ENCODE data around the gene CORO1C.
A peak's percentile ranks its signal among the peaks of the same experiment; 100 is the strongest.

The CORO1C gene

DNA sequence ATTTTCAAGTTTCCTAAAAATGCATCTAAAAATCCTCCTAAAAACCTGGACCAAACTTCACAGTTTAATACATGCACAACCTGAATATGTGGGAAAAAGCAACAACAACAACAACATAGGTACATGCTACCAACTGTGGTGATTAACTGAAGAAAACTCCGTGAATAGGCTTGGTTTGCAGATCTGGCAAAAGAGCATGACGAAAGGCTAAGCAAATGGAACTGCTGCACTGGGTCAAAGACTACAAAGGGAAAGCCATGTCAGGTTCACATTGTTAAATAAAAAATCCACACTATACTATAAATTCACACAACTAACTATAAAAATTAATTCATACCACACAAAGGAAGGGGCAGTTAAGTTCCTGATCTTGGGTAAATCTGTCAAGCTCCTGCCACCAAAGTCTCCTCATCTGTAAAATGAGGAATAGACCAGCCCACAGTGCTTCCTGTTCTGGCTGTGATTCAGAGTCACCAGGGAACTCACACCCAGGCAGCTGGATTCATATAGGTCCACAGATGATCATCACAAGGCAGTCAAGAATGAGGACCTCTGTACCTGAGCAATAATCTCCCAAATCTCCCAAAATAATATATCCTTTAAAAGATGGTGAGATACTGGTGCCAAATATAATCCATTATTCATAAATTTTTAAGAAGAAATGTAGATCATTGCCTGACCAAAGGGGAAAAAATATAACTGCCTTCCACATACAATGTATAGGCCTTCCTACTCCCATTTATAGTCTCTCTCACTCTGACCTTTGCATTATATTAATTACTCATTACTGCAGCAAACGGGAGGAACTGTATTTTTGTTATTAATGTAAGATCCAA, 7.0 kb downstream of the CORO1C start:
- Mint-ChIP-seq H3K27ac (peak overlapping the region; percentile 86), H3K27me3 (no peaks in the 10 kb centered on the region), H3K9me3 (no peaks in the 10 kb centered on the region), H3K4me1 (peaks cover 40 to 74% of the 10 kb centered on the region in 2 donors), H3K36me3 (peaks cover 3 to 9% of the 10 kb centered on the region in 2 donors), H3K4me3 (no peak overlapping the region)
- ATAC-seq (replicated peaks) (peak; percentile 76 to 92), DNase-seq (no peak)

DNA sequence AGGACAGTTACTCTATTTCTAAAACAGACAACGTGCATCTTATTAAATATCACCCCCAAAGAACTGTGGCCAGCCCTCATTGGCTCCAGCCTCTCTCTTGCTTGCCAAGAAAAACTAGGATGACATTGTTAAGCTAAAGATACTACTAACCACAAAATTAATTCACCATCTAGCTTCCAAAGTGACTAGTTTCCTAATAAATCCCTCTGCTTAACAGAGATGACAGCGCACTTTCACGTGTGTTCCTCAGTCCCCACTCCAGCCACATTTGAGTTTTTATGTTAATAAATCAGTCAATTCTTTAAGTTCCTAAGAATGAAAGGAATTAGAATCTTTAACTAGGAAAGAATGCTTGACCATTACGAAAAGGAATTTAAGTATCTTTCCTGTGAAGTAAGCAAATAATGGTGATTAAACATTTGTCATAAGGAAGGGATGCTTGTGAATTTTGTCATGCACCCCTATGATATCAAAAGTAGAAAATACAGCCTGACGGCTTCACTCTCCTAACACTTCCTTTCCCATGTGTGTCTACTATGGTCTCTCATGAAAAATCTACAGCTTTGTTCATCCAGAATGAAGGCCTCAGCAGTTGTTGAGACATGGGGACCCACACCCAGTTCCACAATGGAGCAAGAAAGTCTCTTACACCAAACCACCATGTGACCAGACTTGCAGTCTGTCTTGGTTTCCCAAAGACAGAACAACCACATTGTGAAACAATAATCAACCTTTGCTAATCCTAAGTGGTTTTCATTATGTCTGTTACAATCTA, 8.1 kb downstream of the CORO1C start:
- H3K4me1 Mint-ChIP-seq = peaks cover 36 to 74% of the 10 kb centered on the region in 2 donors
- peak overlapping the region; percentile 5 for H3K27ac Mint-ChIP-seq
- no peaks in the 10 kb centered on the region for H3K27me3 Mint-ChIP-seq
- ATAC-seq (replicated peaks) (no peak), DNase-seq (no peak)
- peaks cover 3 to 6% of the 10 kb centered on the region in 2 donors for H3K36me3 Mint-ChIP-seq
- H3K9me3 Mint-ChIP-seq = no peaks in the 10 kb centered on the region
- H3K4me3 Mint-ChIP-seq = no peak overlapping the region

DNA sequence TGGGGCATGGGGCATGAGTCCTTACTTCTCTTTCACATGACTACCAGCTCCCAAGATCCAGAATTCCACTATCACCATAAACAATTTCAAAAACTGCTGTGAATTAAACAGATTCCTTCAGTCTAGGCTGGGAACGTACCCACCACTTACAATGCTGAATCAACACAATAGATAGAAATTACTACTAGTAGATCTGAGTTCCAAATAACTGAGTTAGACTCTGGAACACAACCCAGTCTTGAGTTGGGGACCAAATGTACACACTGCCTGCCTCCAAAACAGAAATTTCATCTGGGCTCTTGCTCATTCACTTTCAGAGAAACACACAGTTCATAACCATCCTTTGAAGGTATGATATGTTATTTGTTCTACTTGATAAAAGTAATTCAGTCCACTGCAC, 8.9 kb downstream of the CORO1C start:
- no peak for ATAC-seq (replicated peaks)
- H3K4me1 Mint-ChIP-seq = peaks cover 36 to 69% of the 10 kb centered on the region in 2 donors
- H3K9me3 Mint-ChIP-seq = no peaks in the 10 kb centered on the region
- peak overlapping the region; percentile 81 for H3K27ac Mint-ChIP-seq
- peaks cover 3 to 4% of the 10 kb centered on the region in 2 donors for H3K36me3 Mint-ChIP-seq
- no peak for DNase-seq
- no peak overlapping the region for H3K4me3 Mint-ChIP-seq
- H3K27me3 Mint-ChIP-seq = no peaks in the 10 kb centered on the region

DNA sequence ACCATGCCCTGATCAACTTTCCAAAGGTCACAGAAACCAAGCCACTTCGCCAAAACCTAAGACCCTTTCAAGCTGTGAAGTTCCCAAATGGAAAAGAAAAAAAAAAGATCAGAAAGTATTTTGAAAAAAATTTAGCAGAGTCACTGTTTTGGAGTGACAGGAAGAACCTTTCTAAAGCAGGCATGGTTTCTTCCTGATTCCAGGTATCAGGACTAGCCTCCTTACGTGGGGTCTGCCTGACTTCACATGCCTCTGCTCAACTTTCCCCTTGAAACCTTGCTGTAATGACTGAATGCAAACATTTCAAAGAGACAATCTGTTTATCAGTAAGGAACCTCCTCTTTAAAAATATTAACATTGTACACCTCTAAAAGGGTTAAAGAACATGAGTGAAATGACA, 9.5 kb downstream of the CORO1C start:
- Mint-ChIP-seq H3K4me3 (no peak overlapping the region), H3K27ac (no peak overlapping the region), H3K36me3 (peaks cover 6% of the 10 kb centered on the region in 2 donors), H3K9me3 (no peaks in the 10 kb centered on the region), H3K4me1 (peaks cover 35 to 63% of the 10 kb centered on the region in 2 donors), H3K27me3 (no peaks in the 10 kb centered on the region)
- DNase-seq (no peak), ATAC-seq (replicated peaks) (no peak)

DNA sequence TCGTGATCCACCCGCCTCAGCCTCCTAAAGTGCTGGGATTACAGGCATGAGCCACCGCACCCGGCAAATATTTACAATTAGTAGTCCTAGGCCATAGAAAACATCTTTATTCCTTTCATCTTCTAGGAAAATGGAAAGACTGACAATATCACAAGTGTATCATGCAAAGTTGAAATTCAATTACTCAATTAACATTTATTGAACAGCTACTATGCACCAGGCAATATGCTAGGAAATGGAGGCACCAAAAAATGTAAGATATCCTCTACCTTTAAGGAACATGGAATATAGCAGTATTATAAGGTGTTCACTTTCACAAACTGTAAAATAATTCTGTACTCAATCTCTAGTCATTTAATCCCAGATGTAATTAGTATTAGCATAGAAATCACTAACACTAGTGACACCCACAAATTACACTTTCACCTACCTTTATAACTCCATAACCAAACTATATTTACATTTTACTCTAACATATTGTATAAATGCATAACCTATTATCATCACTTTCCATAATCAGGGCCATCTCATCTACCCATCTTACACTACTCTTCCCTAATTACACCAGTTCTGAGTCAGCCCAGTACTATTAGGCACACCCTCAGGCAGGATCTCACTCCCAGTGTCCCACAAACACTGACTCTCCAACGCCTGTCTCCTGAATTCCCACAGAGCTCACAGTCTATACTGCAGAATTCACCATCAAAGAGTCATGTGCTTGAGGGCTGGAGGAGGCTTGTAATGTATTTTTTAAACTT, 10.4 kb downstream of the CORO1C start:
- no peaks in the 10 kb centered on the region for H3K27me3 Mint-ChIP-seq
- ATAC-seq (replicated peaks) (no peak), DNase-seq (no peak)
- no peak overlapping the region for H3K27ac Mint-ChIP-seq
- peaks cover 37 to 63% of the 10 kb centered on the region in 2 donors for H3K4me1 Mint-ChIP-seq
- peaks cover 8 to 10% of the 10 kb centered on the region in 2 donors for H3K36me3 Mint-ChIP-seq
- H3K4me3 Mint-ChIP-seq = no peak overlapping the region
- H3K9me3 Mint-ChIP-seq = no peaks in the 10 kb centered on the region

DNA sequence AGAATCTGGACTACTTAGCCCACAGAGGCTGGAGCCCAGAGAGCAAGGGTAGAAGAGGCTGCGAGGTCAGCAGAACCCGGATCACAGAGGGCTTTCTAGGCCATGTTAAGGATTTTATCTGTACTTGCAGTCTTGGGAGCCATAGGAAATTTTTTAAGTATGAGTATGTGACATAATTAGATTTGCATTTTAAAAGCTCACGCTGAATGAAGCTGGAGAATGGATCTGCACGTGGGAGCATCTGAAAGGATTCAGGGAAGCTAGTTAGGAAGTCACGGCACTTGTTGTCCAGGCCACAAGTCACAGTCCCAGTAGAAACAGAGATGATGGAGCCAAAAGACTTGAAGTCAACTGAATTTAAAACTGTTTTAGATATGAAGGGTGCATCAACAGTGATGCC, 14.1 kb downstream of the CORO1C start:
- Mint-ChIP-seq H3K27ac (no peak overlapping the region), H3K27me3 (no peaks in the 10 kb centered on the region), H3K9me3 (no peaks in the 10 kb centered on the region), H3K4me3 (no peak overlapping the region), H3K36me3 (peaks cover 8 to 10% of the 10 kb centered on the region in 2 donors), H3K4me1 (peaks cover 27 to 63% of the 10 kb centered on the region in 2 donors)
- no peak for ATAC-seq (replicated peaks)
- no peak for DNase-seq

DNA sequence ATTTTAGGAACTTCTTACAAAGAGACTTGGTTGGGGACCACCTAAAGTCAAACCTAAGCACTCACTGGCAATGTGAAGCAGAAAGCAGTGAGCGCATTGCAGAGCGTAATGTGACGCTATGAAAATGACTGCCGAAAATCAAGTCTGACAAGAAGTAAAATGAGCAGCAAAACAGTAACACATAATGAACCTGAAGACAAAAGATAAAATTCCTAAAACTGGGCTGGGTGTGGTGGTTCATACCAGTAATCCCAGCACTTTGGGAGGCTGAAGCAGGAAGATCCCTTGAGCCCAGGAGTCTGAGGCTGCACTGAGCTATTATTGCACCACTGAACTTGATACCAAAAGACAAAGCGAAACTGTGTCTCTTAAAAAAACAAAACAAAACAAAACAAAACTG, 16.5 kb downstream of the CORO1C start:
- no peak overlapping the region for H3K4me3 Mint-ChIP-seq
- H3K4me1 Mint-ChIP-seq = peaks cover 28 to 56% of the 10 kb centered on the region in 2 donors
- no peaks in the 10 kb centered on the region for H3K27me3 Mint-ChIP-seq
- no peak for ATAC-seq (replicated peaks)
- H3K36me3 Mint-ChIP-seq = peaks cover 6 to 10% of the 10 kb centered on the region in 2 donors
- no peak for DNase-seq
- no peaks in the 10 kb centered on the region for H3K9me3 Mint-ChIP-seq
- H3K27ac Mint-ChIP-seq = no peak overlapping the region

DNA sequence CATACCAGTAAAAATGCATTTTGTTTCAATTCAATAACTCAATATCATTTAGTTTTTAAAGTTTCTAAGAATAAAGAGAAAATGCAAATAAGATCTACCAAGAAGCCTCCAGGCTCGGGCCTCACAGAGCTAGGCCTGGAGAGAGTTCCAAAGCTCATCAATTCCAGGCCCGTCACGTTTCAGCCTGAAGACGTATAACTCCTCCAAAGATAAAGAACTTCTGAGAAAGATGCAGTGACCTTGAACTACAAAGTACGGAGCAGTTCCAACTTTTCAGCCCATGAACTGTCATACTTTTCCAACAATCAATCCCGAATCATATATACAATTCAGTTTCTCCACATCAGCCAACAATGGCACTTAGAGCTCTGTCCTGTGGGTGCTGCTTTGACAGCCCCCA, 17.8 kb downstream of the CORO1C start:
- ATAC-seq (replicated peaks) = no peak
- Mint-ChIP-seq H3K4me1 (peaks cover 24 to 44% of the 10 kb centered on the region in 2 donors), H3K27ac (no peak overlapping the region), H3K4me3 (peak overlapping the region in 1 of 2 donors; percentile 68), H3K27me3 (no peaks in the 10 kb centered on the region), H3K9me3 (no peaks in the 10 kb centered on the region), H3K36me3 (peaks cover 6 to 10% of the 10 kb centered on the region in 2 donors)
- no peak for DNase-seq

DNA sequence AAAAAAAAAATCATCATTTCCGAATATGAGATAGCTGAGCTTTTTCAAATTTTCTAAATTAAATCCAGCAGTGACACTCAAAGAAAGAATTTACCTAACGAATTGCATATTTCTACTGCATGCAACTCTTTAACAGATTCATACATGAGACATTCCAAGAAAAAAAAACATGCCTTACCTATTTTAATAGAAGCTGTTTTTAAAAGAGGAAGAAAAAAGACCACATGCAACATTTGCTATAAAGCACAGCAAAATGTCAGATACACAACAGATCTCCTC, 18.5 kb downstream of the CORO1C start:
- Mint-ChIP-seq H3K27ac (no peak overlapping the region), H3K27me3 (no peaks in the 10 kb centered on the region), H3K36me3 (peaks cover 6 to 10% of the 10 kb centered on the region in 2 donors), H3K4me3 (no peak overlapping the region), H3K9me3 (no peaks in the 10 kb centered on the region), H3K4me1 (peaks cover 24 to 44% of the 10 kb centered on the region in 2 donors)
- ATAC-seq (replicated peaks) (no peak), DNase-seq (no peak)

DNA sequence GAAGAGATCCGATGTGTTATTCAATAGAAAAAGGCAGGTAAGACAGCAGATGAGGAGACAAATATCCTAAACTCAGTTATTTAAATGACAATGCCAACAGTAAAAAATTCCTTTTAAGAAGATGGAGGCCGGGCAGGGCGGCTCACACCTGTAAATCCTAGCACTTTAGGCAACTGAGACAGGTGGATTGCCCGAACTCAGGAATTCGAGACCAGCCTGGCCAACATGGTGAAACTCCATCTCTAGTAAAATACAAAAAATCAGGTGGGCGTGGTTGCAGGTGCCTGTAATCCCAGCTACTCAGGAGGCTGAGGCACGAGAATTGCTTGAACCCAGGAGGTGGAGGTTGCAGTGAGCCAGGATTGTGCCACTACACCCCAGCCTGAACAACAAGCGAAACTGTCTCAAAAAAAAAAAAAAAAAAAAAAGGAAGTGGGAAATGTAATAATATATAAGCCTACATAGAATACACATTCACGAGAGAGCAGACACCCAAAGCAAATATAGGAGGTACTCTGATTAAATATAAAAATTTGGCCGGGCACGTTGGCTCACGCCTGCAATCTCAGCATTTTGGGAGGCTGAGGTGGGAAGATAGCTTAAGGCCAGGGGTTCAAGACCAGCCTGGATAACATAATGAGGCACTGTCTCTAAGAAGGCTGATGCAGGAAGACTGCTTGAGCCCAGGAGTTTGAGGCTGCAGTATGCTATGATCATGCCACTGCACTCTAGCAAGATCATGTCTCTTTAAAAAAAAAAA, 19.0 kb downstream of the CORO1C start:
- Mint-ChIP-seq H3K9me3 (no peaks in the 10 kb centered on the region), H3K4me1 (peaks cover 24 to 47% of the 10 kb centered on the region in 2 donors), H3K36me3 (peaks cover 6 to 9% of the 10 kb centered on the region in 2 donors), H3K27ac (no peak overlapping the region), H3K27me3 (no peaks in the 10 kb centered on the region), H3K4me3 (peak overlapping the region in 1 of 2 donors; percentile 14)
- ATAC-seq (replicated peaks) (peak; percentile 86 to 89), DNase-seq (no peak)

DNA sequence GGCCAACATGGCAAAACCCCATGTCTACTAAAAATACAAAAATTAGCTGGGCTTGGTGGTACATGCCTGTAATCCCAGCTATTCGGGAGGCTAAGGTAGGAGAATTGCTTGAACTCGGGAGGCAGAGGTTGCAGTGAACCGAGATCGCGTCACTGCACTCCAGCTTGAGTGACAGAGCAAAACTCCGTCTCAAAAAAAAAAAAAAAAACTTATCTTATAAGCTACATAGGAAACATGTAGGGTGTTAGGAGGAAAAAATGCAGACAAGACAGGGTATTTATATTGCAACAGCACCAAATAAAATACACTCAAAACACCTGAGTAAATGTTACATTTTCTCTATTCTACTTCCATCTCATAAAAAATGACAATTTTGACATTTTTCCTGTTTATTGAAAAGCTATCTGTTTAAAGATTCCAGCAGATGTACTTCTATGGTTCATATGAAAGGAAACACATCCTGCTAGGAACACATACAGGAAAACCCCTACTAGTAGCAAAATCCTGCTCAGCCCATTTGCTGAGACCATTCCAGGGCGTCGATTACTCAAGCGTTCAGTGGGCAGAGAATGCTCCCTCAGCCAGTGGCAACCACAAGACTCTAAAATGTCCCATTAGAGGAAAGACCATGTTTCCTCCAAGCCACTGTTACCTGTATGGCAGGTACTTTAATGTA, 19.7 kb downstream of the CORO1C start:
- H3K9me3 Mint-ChIP-seq = no peaks in the 10 kb centered on the region
- H3K4me3 Mint-ChIP-seq = no peak overlapping the region
- no peak for DNase-seq
- peak overlapping the region; percentile 47 for H3K27ac Mint-ChIP-seq
- ATAC-seq (replicated peaks) = no peak
- peaks cover 21 to 47% of the 10 kb centered on the region in 2 donors for H3K4me1 Mint-ChIP-seq
- no peaks in the 10 kb centered on the region for H3K27me3 Mint-ChIP-seq
- peaks cover under 1 to 2% of the 10 kb centered on the region in 2 donors for H3K36me3 Mint-ChIP-seq

DNA sequence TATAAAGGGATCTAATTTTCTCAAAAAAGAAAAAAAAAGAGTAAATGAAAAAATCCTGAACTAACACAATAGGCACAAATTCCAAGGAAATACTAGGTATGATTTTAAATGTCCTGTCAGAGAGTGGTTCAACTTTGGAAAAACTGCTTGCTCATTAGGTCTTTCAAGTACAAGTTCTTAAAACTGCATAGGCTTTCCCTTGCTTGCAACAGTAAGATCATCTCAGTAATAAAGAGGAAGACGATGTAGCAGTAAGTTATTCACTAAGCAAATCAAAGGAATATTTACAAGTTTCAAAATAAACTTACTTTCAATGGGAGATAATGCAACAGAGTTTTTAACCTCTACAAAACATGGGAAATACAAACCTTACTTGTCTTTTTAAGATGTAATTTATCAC, 21.6 kb downstream of the CORO1C start:
- Mint-ChIP-seq H3K27ac (no peak overlapping the region), H3K4me3 (no peak overlapping the region), H3K9me3 (no peaks in the 10 kb centered on the region), H3K36me3 (peaks cover 4 to 8% of the 10 kb centered on the region in 2 donors), H3K27me3 (no peaks in the 10 kb centered on the region), H3K4me1 (peaks cover 20 to 46% of the 10 kb centered on the region in 2 donors)
- DNase-seq (no peak), ATAC-seq (replicated peaks) (no peak)

DNA sequence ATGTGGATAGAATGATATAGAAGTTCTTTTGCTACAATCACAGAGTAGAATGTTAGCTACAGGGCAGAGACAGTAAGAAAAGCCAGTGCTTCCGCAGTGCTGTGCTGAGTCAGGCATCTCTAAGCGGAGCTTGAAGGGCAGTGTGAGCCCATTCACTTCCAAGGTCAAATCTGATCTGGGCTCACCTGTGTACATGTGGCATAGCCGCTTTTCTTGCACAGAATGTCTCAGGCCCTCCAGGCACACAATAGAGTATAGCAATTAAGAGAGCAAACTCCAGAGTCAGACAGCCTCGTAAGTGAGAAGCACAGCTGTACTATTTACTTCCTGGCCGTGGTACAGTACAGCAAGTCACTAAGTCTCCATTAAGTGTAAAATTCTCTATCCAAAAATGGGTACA, 26.8 kb downstream of the CORO1C start:
- ATAC-seq (replicated peaks) (no peak), DNase-seq (no peak)
- Mint-ChIP-seq H3K36me3 (peaks cover 22 to 27% of the 10 kb centered on the region in 2 donors), H3K4me3 (no peak overlapping the region), H3K27ac (no peak overlapping the region), H3K27me3 (no peaks in the 10 kb centered on the region), H3K9me3 (no peaks in the 10 kb centered on the region), H3K4me1 (peaks cover 21 to 40% of the 10 kb centered on the region in 2 donors)

Measured in stimulated activated naive B cell treated with anti-CD40 and anti-IgM and Interleukin-4, amounts not matched to agents 10 μg/mL and 1 μg/mL and 100 μg/mL, for 72 hours (primary cell).